A673 (cell line): ENCODE measurements around the gene ATXN10. TPM values are rescaled to one million over a fixed set of nuclear protein-coding genes. Genes with fewer than 3 reads are reported as not detected.

ENCODE experiments used
- BruUV-seq: library from RNA; stranded (reverse); fragments of 400-500 nt; replicated peaks from 2 replicates; lab custom pipeline; 2021; lab: Mats Ljungman, UMichigan
- CTCF ChIA-PET: fragments of 300-600 bp; sonication (Branson Sonifier 250); formaldehyde crosslinking; loops from one replicate; lab custom pipeline; 2022; ENCODE audit warnings: antibody characterized with exemption; lab: Charles Lee
- POLR2A ChIA-PET: fragments of 300-600 bp; sonication (Branson Sonifier 250); formaldehyde crosslinking; loops from one replicate; lab custom pipeline; 2022; ENCODE audit warnings: antibody characterized with exemption; ENCODE audit not compliant: low non-redundant PET; lab: Charles Lee
- DNase-seq: peaks from one replicate; pipeline ENCODE4 v3.0.0-alpha.2; 2015; ENCODE audit warnings: low spot score
- H3K27ac ChIP-seq: fragments of 200-600 bp; sonication (generic); 2 replicates; pipeline ENCODE4 v1.5.1; 2016; ENCODE audit warnings: mixed run types, low read depth, mild to moderate bottlenecking, mixed read lengths, antibody characterized with exemption, low read length; ENCODE audit not compliant: poor library complexity, severe bottlenecking
- H3K27me3 ChIP-seq: fragments of 200-600 bp; sonication (generic); replicated peaks from 2 replicates; pipeline ENCODE4 v1.6.1; 2017; ENCODE audit warnings: mixed run types, low read depth, mild to moderate bottlenecking, mixed read lengths, antibody characterized with exemption, low read length; ENCODE audit not compliant: insufficient read depth, poor library complexity
- H3K36me3 ChIP-seq: fragments of 200-600 bp; sonication (generic); 2 replicates; pipeline ENCODE4 v1.6.1; 2016; ENCODE audit warnings: mixed run types, mild to moderate bottlenecking, mixed read lengths, antibody characterized with exemption, low read length; ENCODE audit not compliant: insufficient read depth, poor library complexity, severe bottlenecking
- H3K4me1 ChIP-seq: fragments of 200-600 bp; sonication (generic); 2 replicates; pipeline ENCODE4 v1.6.1; 2017; ENCODE audit warnings: mixed run types, mild to moderate bottlenecking, mixed read lengths, antibody characterized with exemption, low read length; ENCODE audit not compliant: insufficient read depth, poor library complexity, severe bottlenecking
- H3K4me3 ChIP-seq: fragments of 200-600 bp; sonication (generic); 2 replicates; pipeline ENCODE4 v1.5.1; 2016; ENCODE audit warnings: low read depth, mixed run types, mild to moderate bottlenecking, mixed read lengths, low read length; ENCODE audit not compliant: poor library complexity, severe bottlenecking
- H3K9me3 ChIP-seq: fragments of 200-600 bp; sonication (generic); 2 replicates; pipeline ENCODE4 v1.6.1; 2016; ENCODE audit warnings: mixed run types, low read depth, mild to moderate bottlenecking, mixed read lengths, antibody characterized with exemption, low read length; ENCODE audit not compliant: poor library complexity, severe bottlenecking
- CTCF ChIP-seq: fragments of 300-800, 200-600 bp; sonication (generic); conservative IDR thresholded peaks from 2 replicates; pipeline ENCODE4 v1.5.1; 2017; ENCODE audit warnings: low read depth, mild to moderate bottlenecking, antibody characterized with exemption, low read length, moderate library complexity, mixed read lengths
- EZH2 ChIP-seq: fragments of 200-600 bp; sonication (generic); IDR thresholded peaks from 2 replicates; pipeline ENCODE4 v1.6.1; 2017; ENCODE audit warnings: borderline replicate concordance, low read depth, mild to moderate bottlenecking, mixed read lengths, antibody characterized with exemption, low read length; ENCODE audit not compliant: poor library complexity, severe bottlenecking
- intact Hi-C: fragments of 100-400 bp; cut with micrococcal nuclease; formaldehyde crosslinking; loops from one replicate; pipeline ENCODE4 v1.10.0; 2022; ENCODE audit not compliant: unreplicated experiment
- total RNA-seq: library from RNA; stranded (reverse); gene quantifications from 2 replicates; pipeline ENCODE4 v1.2.3, GENCODE V29; 2021

The ATXN10 gene
- total RNA-seq, 1 experiment from 2014 or later, result 294 TPM

GRCh38 chr22:45817745-45818423 lies 146.2 kb downstream of the ATXN10 start:
- BruUV-seq, result no TSS peak
- intact Hi-C loops, result no loop called here
- Histone ChIP-seq H3K4me3 (no peak overlapping the region), H3K9me3 (no peaks in the 10 kb centered on the region), H3K36me3 (peaks cover 2% of the 10 kb centered on the region), H3K27me3 (no peaks in the 10 kb centered on the region), H3K4me1 (no peaks in the 10 kb centered on the region), H3K27ac (no peak overlapping the region)
- DNase-seq, result no peak
- POLR2A ChIA-PET, result no interaction called here
- TF ChIP-seq CTCF (no peak), EZH2 (no peak)
- CTCF ChIA-PET, result interaction anchor here (0.8 kb wide), 1 partner anchor 9 kb away, joined by 3 read pairs; no protein-coding TSS in a partner anchor

- intact Hi-C loops, result no loop called here
- ChIA-PET CTCF (interaction anchor here (0.8 kb wide), 1 partner anchor 10 kb away, joined by 3 read pairs; no protein-coding TSS in a partner anchor), POLR2A (no interaction called here)
- Histone ChIP-seq H3K27ac (no peak overlapping the region), H3K4me1 (no peaks in the 10 kb centered on the region), H3K27me3 (no peaks in the 10 kb centered on the region), H3K36me3 (peaks cover 4% of the 10 kb centered on the region), H3K9me3 (no peaks in the 10 kb centered on the region), H3K4me3 (no peak overlapping the region)
- DNase-seq, result no peak
- TF ChIP-seq EZH2 (no peak), CTCF (no peak)
- BruUV-seq, result no TSS peak
Observed at GRCh38 chr22:45818424-45819085, 146.9 kb downstream of the ATXN10 start.

- ChIA-PET POLR2A (interaction anchor here (0.6 kb wide), 1 partner anchor 397 kb away, joined by 5 read pairs; no protein-coding TSS in a partner anchor), CTCF (no interaction called here)
- no peak overlapping the region for H3K27ac ChIP-seq
- H3K27me3 ChIP-seq, result no peaks in the 10 kb centered on the region
- no peak for DNase-seq
- intact Hi-C loops, result no loop called here
- TF ChIP-seq CTCF (no peak), EZH2 (no peak)
- peaks cover 4% of the 10 kb centered on the region for H3K36me3 ChIP-seq
- H3K4me3 ChIP-seq, result no peak overlapping the region
- no peaks in the 10 kb centered on the region for H3K9me3 ChIP-seq
- no TSS peak for BruUV-seq
- H3K4me1 ChIP-seq, result no peaks in the 10 kb centered on the region
Observed at GRCh38 chr22:45819305-45819704, 147.7 kb downstream of the ATXN10 start.
